Measurements from ENCODE around the gene HIVEP1.

DNA sequence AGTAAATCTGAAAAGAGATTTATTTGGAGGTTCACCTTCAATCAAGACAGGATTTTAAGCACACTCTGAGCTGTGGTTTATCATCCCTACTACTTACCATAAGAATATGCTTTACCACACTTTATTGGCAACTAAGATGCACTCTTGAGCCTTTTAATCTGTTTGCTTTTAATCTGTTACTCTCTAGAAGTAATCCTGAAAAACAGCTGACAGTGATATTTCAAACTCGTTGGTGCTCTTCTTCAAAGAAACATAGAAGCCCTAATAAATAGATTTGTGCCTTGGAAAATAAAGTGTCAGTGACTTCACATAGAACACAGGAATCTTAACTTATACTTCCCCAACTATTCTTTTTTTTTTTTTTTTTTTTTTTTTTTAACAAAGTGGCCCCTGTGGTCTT lies 102.9 kb downstream of the HIVEP1 start:
- TF ChIP-seq, protein P1, sequence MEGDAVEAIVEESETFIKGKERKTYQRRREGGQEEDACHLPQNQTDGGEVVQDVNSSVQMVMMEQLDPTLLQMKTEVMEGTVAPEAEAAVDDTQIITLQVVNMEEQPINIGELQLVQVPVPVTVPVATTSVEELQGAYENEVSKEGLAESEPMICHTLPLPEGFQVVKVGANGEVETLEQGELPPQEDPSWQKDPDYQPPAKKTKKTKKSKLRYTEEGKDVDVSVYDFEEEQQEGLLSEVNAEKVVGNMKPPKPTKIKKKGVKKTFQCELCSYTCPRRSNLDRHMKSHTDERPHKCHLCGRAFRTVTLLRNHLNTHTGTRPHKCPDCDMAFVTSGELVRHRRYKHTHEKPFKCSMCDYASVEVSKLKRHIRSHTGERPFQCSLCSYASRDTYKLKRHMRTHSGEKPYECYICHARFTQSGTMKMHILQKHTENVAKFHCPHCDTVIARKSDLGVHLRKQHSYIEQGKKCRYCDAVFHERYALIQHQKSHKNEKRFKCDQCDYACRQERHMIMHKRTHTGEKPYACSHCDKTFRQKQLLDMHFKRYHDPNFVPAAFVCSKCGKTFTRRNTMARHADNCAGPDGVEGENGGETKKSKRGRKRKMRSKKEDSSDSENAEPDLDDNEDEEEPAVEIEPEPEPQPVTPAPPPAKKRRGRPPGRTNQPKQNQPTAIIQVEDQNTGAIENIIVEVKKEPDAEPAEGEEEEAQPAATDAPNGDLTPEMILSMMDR (IDR thresholded peaks at IDR 0.05), result no peak
- TF ChIP-seq POLR2A (IDR thresholded peaks at IDR 0.05), result no peak

All from Peyer's patch (tissue), 4 donors.